Fibroblast of skin of right biceps (primary cell): ENCODE results near the gene THOC5.
"Not testable (repeated sequence)": the region's sequence is repeated elsewhere in the genome, so short reads cannot be mapped to it uniquely, and the experiment has no call there.

Experiments used
- DNase-seq: peaks from one replicate; pipeline ENCODE4 v3.0.0-alpha.2; 2013

THOC5 gene

GRCh38 chr22:29503811-29504372 lies 49.7 kb downstream of the THOC5 start:
- DNase-seq = peak; percentile 89

- no peak for DNase-seq
Observed at GRCh38 chr22:29499852-29500251, 53.7 kb downstream of the THOC5 start.

GRCh38 chr22:29493636-29494035 lies 59.9 kb downstream of the THOC5 start:
- no peak for DNase-seq

- no peak for DNase-seq
Observed at GRCh38 chr22:29491012-29491411, 62.5 kb downstream of the THOC5 start.

- not testable (repeated sequence) for DNase-seq
Observed at GRCh38 chr22:29489127-29489780, 64.3 kb downstream of the THOC5 start.

GRCh38 chr22:29487426-29487986 lies 66.1 kb downstream of the THOC5 start:
- no peak for DNase-seq

- DNase-seq = no peak
Observed at GRCh38 chr22:29485448-29485847, 68.1 kb downstream of the THOC5 start.

GRCh38 chr22:29484642-29485041 lies 68.9 kb downstream of the THOC5 start:
- DNase-seq = no peak

GRCh38 chr22:29483254-29483653 lies 70.3 kb downstream of the THOC5 start:
- DNase-seq = no peak

- no peak for DNase-seq
Observed at GRCh38 chr22:29482726-29483125, 70.8 kb downstream of the THOC5 start.

GRCh38 chr22:29482253-29482652 lies 71.3 kb downstream of the THOC5 start:
- no peak for DNase-seq

- peak; percentile 9 for DNase-seq
Observed at GRCh38 chr22:29481265-29482000, 72.1 kb downstream of the THOC5 start.

- peak; percentile 78 for DNase-seq
Observed at GRCh38 chr22:29480512-29481264, 72.9 kb downstream of the THOC5 start.

GRCh38 chr22:29480262-29480511 lies 73.4 kb downstream of the THOC5 start:
- no peak for DNase-seq

- DNase-seq = no peak
Observed at GRCh38 chr22:29479417-29480261, 73.9 kb downstream of the THOC5 start, which contains the start of gene NEFH. Gene NEFH (plus strand): TSS chr22:29480218. CDS start chr22:29480263, 45 bp downstream.

GRCh38 chr22:29478326-29479276 lies 75.0 kb downstream of the THOC5 start:
- no peak for DNase-seq

- DNase-seq = no peak
Observed at GRCh38 chr22:29477723-29478318, 75.7 kb downstream of the THOC5 start.

- no peak for DNase-seq
Observed at GRCh38 chr22:29476116-29476515, 77.4 kb downstream of the THOC5 start.

- no peak for DNase-seq
Observed at GRCh38 chr22:29475550-29475949, 78.0 kb downstream of the THOC5 start.

- no peak for DNase-seq
Observed at GRCh38 chr22:29473001-29473400, 80.6 kb downstream of the THOC5 start.
